HAP-1 (cell line): ENCODE data around the gene AMZ2.
"Not testable (repeated sequence)": the region's sequence is repeated elsewhere in the genome, so short reads cannot be mapped to it uniquely, and the experiment has no call there.

Source experiments
- DNase-seq, 2 experiments: peaks; one replicate each; pipeline ENCODE4 v3.0.0-alpha.2; 2016 to 2020; ENCODE audit warnings: low spot score in 2 of 2
- H3K27me3 ChIP-seq: fragments of 250-450 bp; sonication (Bioruptor Pico); 2 replicates; pipeline ENCODE4 v1.5.1; 2020; ENCODE audit warnings: low read depth, mild to moderate bottlenecking, moderate library complexity
- H3K36me3 ChIP-seq: fragments of 250-450 bp; sonication (Bioruptor Pico); replicated peaks from 2 replicates; pipeline ENCODE4 v1.5.1; 2020; ENCODE audit warnings: mild to moderate bottlenecking
- H3K4me1 ChIP-seq: fragments of 250-450 bp; sonication (Bioruptor Pico); 2 replicates; pipeline ENCODE4 v1.5.1; 2020; ENCODE audit warnings: mild to moderate bottlenecking
- H3K4me3 ChIP-seq: fragments of 250-450 bp; sonication (Bioruptor Pico); 2 replicates; pipeline ENCODE4 v1.5.1; 2020; ENCODE audit warnings: mild to moderate bottlenecking, moderate library complexity
- H3K9me3 ChIP-seq: fragments of 250-450 bp; sonication (Bioruptor Pico); 2 replicates; pipeline ENCODE4 v1.5.1; 2020; ENCODE audit warnings: mild to moderate bottlenecking, moderate library complexity
- in situ Hi-C: fragments of 300-500 bp; cut with MboI; formaldehyde crosslinking; loops from 3 replicates; pipeline ENCODE4 v1.14.3; 2020; ENCODE audit warnings: low sequenced_read_pairs, inconsistent platforms, mixed read lengths

The AMZ2 gene

GRCh38 chr17:68277807-68278206 is 30.0 kb downstream of the AMZ2 start:
- Histone ChIP-seq H3K4me1 (no peaks in the 10 kb centered on the region), H3K27me3 (no peaks in the 10 kb centered on the region), H3K36me3 (peaks cover 18% of the 10 kb centered on the region), H3K9me3 (no peaks in the 10 kb centered on the region), H3K4me3 (no peak overlapping the region)
- no peak for DNase-seq
- in situ Hi-C loops = no loop called here

GRCh38 chr17:68281965-68282364 is 34.1 kb downstream of the AMZ2 start:
- DNase-seq, H3K9me3 ChIP-seq, H3K4me3 ChIP-seq, in situ Hi-C loops, H3K36me3 ChIP-seq, H3K4me1 ChIP-seq, H3K27me3 ChIP-seq: not testable (repeated sequence)

- Histone ChIP-seq H3K9me3 (no peaks in the 10 kb centered on the region), H3K27me3 (no peaks in the 10 kb centered on the region), H3K4me3 (no peak overlapping the region), H3K4me1 (peaks cover 23% of the 10 kb centered on the region), H3K36me3 (no peaks in the 10 kb centered on the region)
- in situ Hi-C loops = no loop called here
- DNase-seq = no peak
Measured at GRCh38 chr17:68288375-68288774, 40.5 kb downstream of the AMZ2 start.

- Histone ChIP-seq H3K4me1 (peaks cover 28% of the 10 kb centered on the region), H3K36me3 (no peaks in the 10 kb centered on the region), H3K4me3 (no peak overlapping the region), H3K27me3 (no peaks in the 10 kb centered on the region), H3K9me3 (no peaks in the 10 kb centered on the region)
- in situ Hi-C loops = no loop called here
- DNase-seq = peak in 1 of 2 experiments; percentile 16
Measured at GRCh38 chr17:68288804-68289203, 41.0 kb downstream of the AMZ2 start.

- DNase-seq = no peak
- in situ Hi-C loops = no loop called here
Measured at GRCh38 chr17:68289473-68289872, 41.6 kb downstream of the AMZ2 start.

GRCh38 chr17:68289936-68290267 is 42.1 kb downstream of the AMZ2 start:
- no peaks in the 10 kb centered on the region for H3K9me3 ChIP-seq
- H3K4me1 ChIP-seq = peaks cover 36% of the 10 kb centered on the region
- no peaks in the 10 kb centered on the region for H3K27me3 ChIP-seq
- in situ Hi-C loops = no loop called here
- no peak for DNase-seq
- peak overlapping the region; percentile 59 for H3K4me3 ChIP-seq
- H3K36me3 ChIP-seq = no peaks in the 10 kb centered on the region

More at GRCh38 chr17:68289473-68289872, 41.6 kb downstream of the AMZ2 start:
- Histone ChIP-seq H3K4me1 (peaks cover 34% of the 10 kb centered on the region), H3K4me3 (peak overlapping the region; percentile 59; the same call in 1 of the 2 replicates), H3K36me3 (no peaks in the 10 kb centered on the region), H3K27me3 (no peaks in the 10 kb centered on the region), H3K9me3 (no peaks in the 10 kb centered on the region)

GRCh38 chr17:68290268-68290954 is 42.6 kb downstream of the AMZ2 start:
- DNase-seq = peak in 1 of 2 experiments; percentile 56
- H3K4me1 ChIP-seq = peaks cover 36% of the 10 kb centered on the region
- in situ Hi-C loops = no loop called here
- H3K36me3 ChIP-seq = no peaks in the 10 kb centered on the region
- no peaks in the 10 kb centered on the region for H3K27me3 ChIP-seq
- H3K9me3 ChIP-seq = no peaks in the 10 kb centered on the region
- peak overlapping the region; percentile 59 for H3K4me3 ChIP-seq

GRCh38 chr17:68290955-68291835 is 43.4 kb downstream of the AMZ2 start, which contains the start of the genes ARSG and SLC16A6:
Gene ARSG, plus strand, starts transcription at chr17:68291495. Its CDS starts 15,999 bp downstream, at chr17:68307494.
Gene SLC16A6, minus strand, starts transcription at chr17:68291127. Its CDS starts 12,807 bp downstream, at chr17:68278320.
- no peaks in the 10 kb centered on the region for H3K9me3 ChIP-seq
- H3K4me3 ChIP-seq = peak within 1 kb of the TSS; percentile 64
- in situ Hi-C loops = no loop called here
- peaks cover 36% of the 10 kb centered on the region for H3K4me1 ChIP-seq
- DNase-seq = peak; percentile 86 to 91
- no peaks in the 10 kb centered on the region for H3K36me3 ChIP-seq
- H3K27me3 ChIP-seq = no peaks in the 10 kb centered on the region

GRCh38 chr17:68291836-68292688 is 44.2 kb downstream of the AMZ2 start:
- DNase-seq = peak; percentile 60 to 80

GRCh38 chr17:68292689-68293040 is 44.8 kb downstream of the AMZ2 start:
- Histone ChIP-seq H3K36me3 (no peaks in the 10 kb centered on the region), H3K4me3 (peak overlapping the region; percentile 64), H3K27me3 (no peaks in the 10 kb centered on the region), H3K9me3 (no peaks in the 10 kb centered on the region), H3K4me1 (peaks cover 39% of the 10 kb centered on the region)
- in situ Hi-C loops = no loop called here
- no peak for DNase-seq

More at GRCh38 chr17:68291836-68292688, 44.2 kb downstream of the AMZ2 start:
- H3K4me3 ChIP-seq = peak overlapping the region; percentile 64
- no peaks in the 10 kb centered on the region for H3K9me3 ChIP-seq
- peaks cover 39% of the 10 kb centered on the region for H3K4me1 ChIP-seq
- in situ Hi-C loops = no loop called here
- H3K36me3 ChIP-seq = no peaks in the 10 kb centered on the region
- no peaks in the 10 kb centered on the region for H3K27me3 ChIP-seq

- H3K4me1 ChIP-seq = peaks cover 40% of the 10 kb centered on the region
Measured at GRCh38 chr17:68293490-68294195, 45.8 kb downstream of the AMZ2 start.

GRCh38 chr17:68294196-68294555 is 46.3 kb downstream of the AMZ2 start:
- in situ Hi-C loops = no loop called here
- Histone ChIP-seq H3K36me3 (no peaks in the 10 kb centered on the region), H3K4me1 (peaks cover 36% of the 10 kb centered on the region), H3K4me3 (no peak overlapping the region), H3K9me3 (no peaks in the 10 kb centered on the region), H3K27me3 (no peaks in the 10 kb centered on the region)
- peak; percentile 70 to 86 for DNase-seq

More at GRCh38 chr17:68293490-68294195, 45.8 kb downstream of the AMZ2 start:
- no peaks in the 10 kb centered on the region for H3K36me3 ChIP-seq
- H3K27me3 ChIP-seq = no peaks in the 10 kb centered on the region
- H3K4me3 ChIP-seq = no peak overlapping the region
- in situ Hi-C loops = no loop called here
- no peaks in the 10 kb centered on the region for H3K9me3 ChIP-seq
- DNase-seq = peak; percentile 22 to 52

- in situ Hi-C loops = no loop called here
- no peaks in the 10 kb centered on the region for H3K27me3 ChIP-seq
- no peak overlapping the region for H3K4me3 ChIP-seq
- no peaks in the 10 kb centered on the region for H3K36me3 ChIP-seq
- no peak for DNase-seq
- no peaks in the 10 kb centered on the region for H3K9me3 ChIP-seq
- H3K4me1 ChIP-seq = peaks cover 32% of the 10 kb centered on the region
Measured at GRCh38 chr17:68294617-68295016, 46.8 kb downstream of the AMZ2 start.
